GM19468 (cell line): Measurements from ENCODE around the gene DIAPH3.

ENCODE experiments used
- ATAC-seq: cut with Tn5 transposase; IDR thresholded peaks from one replicate; pipeline ENCODE4 v1.9.1; 2021; ENCODE audit warnings: mild to moderate bottlenecking, moderate library complexity, moderate number of reproducible peaks; ENCODE audit not compliant: unreplicated experiment; ENCODE audit errors: extremely low read depth

DIAPH3 gene

DNA sequence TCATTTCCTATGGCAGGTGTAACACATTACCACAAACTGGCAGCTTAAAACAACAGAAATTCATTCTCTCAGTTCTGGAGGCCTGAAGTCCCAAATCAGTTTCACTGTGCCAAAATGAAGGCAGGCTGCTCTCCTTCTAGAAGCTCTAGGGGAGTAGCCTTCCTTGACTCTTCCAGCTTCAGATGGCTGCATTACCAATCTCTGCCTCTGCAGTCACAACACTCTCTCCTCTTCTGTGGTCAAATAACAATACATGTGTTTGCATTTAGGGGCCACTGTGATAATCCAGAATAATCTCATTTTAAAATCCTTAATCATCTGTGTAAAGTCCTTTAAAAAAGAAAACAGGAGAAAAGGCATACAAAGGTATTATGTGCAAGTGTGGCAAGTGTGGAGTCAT, 7.8 kb downstream of the DIAPH3 start:
- no peak for ATAC-seq

DNA sequence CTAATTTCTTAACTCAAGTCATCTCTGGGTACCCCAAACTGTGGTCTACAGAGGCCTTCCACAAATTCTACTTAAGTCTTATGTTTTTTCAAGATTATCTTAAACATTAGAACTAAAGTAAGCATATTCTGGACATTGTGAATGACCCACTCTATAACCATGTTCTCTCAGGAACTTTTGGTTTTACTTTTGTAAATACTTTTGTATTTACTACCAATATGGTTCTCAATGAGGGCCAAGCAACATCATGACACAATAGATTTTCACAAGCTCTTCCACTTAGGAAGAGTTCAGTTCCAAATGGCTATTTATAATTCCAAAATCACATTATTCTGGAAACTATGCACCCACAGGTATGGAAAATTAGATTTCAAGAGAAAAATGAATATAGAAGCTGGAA, 10.8 kb downstream of the DIAPH3 start:
- no peak for ATAC-seq

DNA sequence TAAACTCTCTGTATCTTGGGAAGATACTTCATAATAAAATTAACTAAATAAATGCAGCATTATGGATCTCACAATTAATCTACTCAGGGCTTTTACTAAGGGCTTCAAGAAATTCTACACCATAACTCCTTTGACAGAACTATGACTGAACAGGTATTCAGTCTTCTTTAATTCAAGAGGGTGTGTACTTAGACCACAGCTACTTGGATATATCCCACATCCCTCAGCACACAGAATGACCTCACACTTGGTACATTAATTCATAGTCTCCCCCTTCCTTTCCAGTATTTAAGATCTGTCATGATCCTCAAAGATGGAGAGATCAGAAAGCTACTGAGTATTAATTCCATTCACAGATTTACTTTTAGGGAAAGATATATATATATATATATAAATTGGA, 11.6 kb downstream of the DIAPH3 start:
- ATAC-seq: no peak

DNA sequence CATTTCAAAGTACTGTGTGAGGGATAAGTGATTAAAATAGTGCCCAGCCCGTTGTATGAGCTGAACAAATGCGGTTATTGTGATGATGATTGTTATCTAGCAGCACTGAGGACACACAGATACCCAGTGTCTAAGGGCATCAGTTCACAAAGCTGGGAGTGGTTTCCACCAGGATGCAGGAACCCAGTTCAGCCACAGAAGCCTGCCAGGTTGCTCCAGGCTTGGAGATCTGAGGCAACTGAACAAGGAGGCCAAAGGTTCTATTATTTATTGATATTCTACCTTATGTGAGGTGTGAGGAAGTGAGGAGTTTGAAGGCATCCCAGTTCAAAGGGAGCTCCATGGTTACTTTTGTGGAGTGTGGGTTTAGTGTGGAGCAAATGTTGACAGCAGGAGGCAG, 13.2 kb downstream of the DIAPH3 start:
- no peak for ATAC-seq

DNA sequence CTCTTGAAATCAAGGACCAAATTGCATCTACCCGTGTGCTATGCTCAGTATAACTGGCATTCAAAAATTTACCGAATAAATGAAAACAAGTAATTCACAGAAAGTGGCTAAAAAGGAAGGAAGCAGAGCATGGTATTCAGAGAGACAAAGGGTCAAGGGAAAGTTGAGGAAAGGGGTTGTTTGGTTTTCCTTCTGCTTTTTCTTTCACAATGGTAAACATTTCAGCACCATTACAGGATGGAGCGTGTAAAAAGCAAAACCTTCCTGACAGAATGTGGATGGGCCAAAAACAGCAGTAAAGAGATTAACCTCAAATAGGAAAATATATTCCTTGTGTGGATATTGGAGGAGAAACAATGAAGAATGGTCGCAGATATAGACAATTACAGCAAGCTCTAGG, 14.8 kb downstream of the DIAPH3 start:
- ATAC-seq: no peak

DNA sequence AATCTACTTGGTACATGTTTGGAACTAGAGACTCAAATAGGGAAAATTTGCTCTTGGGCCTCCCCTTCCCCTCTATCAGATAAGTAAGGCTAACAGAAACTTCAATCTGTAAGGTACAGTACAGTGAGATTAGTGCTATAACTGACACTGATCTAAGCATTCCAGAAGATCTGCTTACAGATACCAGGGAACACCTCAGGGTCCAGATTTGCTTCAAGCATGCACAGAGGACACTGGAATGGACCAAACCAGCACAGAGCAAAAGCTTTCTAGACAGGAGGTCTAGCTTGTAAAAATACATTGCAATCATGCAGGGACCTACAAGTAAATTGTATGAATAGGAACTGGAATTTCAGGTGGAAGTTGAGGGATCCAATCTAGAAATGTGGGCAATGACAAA, 16.4 kb downstream of the DIAPH3 start:
- no peak for ATAC-seq

DNA sequence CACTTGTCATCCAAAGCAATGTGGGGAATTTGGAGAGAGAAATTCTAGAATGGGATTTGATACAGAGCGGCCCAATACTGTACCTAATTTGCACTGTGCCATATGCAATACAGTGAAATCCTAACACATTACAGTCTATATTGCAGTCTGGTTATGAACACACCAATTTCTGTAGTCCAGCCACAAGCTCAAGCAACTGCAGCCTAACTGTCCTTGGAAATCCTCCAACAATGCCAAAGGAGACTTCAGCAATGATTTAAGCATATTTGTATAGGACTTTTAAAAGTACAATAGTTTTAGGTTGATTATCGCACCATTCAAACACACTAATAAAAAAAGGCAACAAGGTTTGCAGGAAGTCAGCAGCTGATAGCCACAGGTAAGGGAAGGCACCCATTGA, 17.3 kb downstream of the DIAPH3 start:
- ATAC-seq: no peak

DNA sequence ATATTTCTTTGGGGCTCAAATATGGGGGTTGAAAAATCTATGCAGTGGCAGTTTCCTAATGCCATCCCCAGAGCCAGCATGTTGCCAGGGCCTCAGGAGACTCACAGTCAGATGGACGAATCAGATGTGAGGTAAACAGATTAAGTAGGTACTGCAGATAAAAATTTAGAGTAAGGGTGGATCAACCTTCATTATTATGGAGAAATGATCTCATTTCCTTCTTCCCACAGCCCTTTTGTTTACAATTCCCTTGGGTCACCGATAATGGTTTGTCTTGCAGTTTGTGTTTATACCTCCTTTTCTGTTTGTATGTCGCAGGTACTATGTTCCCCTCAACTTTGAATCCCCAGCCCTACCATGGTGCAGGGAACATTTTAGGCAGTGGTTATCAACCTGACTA, 20.0 kb downstream of the DIAPH3 start:
- no peak for ATAC-seq

DNA sequence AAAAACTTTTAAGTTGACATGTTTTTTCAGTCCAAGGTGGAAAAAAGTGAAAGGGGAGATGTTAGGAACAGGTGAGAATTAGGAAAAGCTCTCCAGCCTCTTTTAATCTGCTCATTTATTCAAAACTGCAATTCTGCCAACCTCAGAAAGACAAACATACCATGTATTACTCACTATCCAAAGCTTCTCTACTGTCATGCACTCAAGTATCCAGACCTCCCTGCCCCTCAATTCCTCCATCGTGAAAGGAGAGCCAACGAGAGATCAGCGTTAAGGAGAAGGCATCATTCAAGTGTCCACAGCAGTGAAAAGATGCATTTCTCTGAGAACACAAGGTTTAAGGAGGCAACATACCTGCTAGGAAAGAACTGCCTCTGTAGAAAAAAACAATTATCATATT, 24.5 kb downstream of the DIAPH3 start:
- no peak for ATAC-seq

DNA sequence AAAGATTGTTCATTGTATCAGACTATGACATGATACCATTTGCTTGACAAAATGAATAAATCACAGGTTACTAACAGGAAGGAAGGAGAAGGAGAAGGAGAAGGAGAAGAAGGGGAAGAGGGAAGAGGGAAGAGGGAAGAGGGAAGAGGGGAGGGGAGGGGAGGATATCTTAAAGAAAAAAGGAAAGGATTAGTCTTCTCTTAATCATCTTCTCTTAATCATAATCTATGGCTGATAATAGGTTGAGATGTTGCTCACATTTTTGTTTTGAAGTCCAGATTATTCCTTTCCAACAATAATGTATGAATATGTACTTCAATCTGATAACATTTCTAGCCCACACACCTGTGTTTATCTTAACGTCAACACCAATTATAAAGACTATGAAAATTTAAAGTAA, 25.1 kb downstream of the DIAPH3 start:
- no peak for ATAC-seq

DNA sequence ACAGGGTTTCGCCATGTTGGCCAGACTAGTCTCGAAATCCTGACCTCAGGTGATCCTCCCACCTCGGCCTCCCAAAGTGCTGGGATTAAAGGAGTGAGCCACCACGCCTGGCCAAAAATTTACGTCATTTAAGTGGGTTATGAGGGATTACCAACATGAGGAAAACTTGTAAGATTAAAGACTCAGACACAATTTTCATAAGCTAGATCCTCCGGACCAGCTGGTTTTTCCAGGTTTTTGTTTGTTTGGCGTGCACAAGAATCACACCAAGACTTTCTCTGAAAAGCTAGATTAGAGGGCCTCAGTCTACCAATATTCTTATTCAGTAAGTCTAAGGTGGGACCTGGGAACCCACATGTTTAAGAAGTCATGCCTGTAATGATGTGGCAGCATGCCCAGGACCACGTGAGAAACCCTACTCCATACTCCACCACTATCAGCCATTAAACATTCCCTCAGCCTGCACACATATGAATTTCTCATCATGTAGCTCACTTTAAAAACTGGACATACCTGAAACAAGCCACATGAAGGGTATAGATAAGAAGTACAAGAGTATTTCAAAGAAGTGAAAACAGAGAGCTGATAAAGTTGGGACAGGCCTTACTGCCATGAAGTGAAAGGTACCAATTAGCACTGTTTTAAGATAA, 25.7 kb downstream of the DIAPH3 start:
- ATAC-seq: no peak

DNA sequence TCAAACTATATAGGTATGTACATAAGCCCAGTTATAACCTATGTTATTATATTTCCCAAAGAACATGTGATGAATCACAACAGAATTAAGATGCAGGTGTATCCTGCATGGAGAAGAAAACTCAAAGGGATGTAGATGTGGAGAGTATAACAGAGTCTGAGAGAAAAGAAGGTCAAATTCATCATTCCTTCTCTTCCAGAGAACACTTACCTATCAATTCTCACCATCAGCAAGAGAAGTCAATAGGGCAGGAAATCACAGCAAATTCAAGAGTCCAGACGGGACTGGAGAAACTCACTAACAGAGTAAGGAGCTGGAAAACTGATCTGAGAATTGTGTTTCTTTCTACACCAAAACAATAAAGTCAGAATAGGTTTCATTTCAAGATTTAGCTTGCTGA, 28.4 kb downstream of the DIAPH3 start:
- no peak for ATAC-seq

DNA sequence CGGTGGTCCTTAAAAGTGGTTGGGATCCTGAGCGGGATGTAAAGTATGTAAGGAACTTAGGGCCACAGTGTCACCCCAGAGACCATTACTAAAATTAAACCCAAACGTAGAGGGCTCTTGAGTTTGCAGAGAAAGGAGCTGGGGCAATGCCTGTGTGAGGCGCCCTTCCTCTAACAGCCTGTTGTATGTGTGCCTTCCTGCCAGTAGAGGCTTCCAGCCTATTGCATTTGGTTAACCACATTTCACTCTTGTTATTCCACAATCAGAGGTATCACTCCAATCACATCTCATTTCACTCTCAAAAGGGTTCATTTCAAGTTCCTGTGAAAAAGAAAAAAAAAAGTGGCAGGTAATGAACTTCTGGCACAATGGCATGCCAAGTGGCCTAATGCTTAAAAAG, 29.4 kb downstream of the DIAPH3 start:
- ATAC-seq: no peak

DNA sequence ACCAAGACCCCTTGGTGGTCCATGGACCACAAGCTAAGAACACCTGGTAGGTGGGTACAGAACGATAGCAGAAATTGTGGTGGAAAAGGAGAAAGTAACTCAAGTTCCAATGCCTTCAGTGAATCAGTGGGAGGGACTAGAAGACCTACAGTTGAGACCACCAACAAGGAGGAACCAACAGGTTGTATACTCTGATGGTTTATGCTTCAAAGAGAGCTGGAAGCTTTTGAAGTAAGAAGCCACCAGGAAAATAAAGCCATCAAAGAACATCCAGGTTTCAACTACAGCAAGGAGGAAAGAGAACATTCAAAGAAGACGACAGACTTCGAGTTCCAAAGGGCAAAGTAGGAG, 42.4 kb downstream of the DIAPH3 start:
- ATAC-seq: no peak

DNA sequence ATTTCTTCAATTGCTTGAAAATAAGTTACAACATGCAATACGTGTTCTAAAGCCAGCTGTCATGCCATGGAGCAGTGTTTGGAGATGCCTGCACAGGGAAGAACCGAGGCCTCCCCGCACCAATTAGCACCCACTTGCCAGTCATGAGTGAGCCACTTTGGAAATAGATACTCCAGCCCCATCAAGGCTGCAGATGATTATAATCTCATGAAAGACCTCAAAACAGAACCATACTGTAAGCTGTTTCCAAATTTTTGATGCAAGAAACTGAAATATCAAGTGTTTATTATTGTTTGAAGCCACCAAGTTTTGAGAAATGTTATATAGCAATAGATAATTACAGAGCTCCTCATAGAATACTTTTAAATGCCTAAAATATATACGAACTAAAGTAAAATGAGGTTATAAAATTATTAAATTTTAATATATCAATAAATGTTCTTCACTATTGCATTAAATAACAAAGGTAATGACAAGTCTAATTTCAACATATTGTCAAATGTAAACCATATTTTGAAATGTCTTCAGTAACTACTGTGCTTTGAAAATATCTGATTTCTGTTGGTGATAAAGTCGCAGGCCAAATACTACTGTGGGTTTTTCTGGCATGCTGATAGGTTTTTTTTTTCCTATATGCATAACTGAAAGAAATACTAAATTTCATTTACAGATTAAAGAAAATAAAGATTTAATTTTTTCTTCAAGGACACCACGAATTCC, 43.0 kb downstream of the DIAPH3 start:
- ATAC-seq: no peak

DNA sequence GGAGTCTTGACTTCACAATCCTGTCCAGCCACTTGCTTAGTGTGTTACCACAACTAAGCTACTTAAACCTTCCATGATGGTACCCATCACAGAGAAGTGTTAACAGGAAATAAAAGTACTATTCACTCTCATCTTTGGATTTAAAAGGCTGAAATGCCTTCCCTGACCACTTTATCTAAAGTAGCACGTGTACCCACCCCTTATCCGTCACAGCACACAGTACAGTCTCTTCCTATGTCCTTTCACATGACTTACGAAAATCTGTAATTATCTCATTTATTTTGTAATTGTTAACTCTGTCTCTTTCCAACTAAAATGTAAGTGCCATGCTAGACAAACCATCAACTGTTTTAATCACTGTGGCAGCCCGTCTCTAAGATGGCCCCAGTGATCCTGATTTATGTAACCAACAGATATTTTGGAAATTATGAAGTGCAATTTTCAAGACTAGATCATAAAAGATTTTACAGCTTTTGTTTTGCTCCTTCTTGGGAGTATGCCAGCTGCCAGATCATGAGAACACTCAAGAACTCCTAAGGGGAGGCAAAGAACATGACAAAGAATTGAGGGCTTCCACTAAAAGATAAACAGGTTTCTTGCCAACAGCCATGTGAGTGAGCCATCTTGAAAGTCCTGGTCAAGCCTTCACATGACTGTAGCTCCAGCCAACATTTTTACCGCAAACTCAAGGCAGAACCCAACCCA, 44.9 kb downstream of the DIAPH3 start:
- no peak for ATAC-seq

DNA sequence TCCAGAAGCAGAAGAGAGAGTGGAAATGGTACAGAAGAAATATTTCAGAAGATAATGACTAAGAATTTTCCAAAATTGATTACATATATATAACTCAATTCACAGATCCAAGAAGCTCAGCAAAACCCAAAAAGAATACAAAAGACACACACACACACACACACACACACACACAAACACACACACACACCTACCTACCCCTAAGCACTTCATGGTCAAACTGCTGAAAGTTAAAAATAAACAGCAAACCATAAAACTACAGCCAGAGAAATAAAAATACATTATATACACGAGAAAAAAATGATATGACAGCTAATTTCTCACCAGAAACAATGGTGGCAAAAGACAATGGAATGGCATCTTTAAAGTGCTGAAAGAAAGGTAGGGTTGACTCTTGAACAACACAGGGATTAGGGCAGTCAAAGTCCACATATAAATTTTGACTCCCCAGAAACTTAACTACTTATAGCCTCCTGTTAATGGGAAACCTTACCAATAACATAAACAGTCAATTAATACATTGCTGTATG, 49.2 kb downstream of the DIAPH3 start:
- no peak for ATAC-seq

DNA sequence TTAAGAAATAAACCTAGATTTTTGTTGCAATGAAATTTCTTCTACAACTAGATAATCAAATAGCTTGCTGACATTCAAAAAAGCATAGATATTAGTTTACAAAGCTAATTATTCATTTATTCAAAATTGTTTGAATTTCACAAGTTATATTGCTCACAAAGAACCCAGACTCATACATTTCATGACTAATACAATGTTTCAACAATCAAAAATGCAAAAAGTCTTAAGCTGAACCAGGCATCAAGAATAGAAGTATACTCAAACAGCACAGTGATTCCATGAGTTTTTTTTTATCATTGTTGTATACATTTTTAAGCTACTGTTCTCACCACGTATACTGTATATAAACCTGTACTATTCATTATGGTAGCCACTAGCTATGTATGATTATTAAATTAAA, 51.0 kb downstream of the DIAPH3 start:
- ATAC-seq: no peak

DNA sequence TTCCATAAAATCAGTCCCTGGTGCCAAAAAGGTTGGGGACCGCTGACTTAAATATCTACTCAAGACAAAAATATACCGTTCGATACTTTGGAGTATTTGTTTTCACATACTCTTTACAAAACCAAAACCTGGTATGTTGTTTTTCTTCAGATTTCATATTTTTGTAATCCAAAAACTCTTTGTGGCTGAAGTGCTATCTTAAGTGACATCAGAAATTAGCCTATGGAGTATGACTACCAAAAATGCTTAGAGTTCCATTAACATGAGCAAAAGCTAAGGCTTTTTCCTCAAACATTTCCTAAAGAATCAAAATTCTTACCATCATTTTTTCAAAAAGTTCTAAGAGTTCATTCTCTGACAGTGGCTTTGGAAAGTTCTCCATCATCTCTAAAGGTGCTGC, 52.0 kb downstream of the DIAPH3 start:
- no peak for ATAC-seq

DNA sequence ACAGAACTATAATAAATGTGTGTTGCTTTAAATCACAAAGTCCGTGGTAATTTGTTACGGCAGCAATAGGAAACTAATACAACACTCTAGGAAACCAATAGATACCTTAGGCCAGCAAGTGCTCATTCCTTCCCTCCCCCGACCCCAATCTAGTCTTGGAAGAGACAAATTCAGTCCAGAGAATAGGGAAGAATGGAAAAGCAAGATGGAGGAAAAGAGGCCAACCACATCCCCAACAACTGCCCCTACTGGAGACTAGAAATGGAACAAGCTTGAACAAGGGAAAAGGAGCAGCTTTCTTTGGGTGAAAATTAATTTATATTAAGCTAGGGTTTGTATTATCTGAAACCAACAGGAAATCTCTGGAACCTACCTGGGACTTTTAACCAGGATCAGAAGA, 54.4 kb downstream of the DIAPH3 start:
- ATAC-seq: no peak

DNA sequence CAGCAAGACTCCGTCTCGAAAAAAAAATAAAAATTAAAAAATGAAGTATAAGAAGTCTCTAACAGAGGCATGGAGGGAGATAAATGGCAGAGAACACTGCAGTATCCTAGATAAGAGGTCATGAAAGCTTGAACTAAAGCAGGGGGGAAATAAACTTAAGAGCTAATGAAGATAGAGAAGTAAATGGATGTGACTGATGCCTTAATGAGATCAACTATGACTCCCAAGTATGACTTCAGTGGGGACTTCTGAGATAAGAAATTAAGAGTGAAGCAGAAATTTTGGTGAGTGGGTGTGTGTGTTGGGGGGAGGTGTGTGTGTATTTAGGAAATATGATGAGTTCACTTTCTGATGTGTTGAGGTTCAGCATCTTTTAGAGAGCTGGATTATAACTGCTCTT, 55.1 kb downstream of the DIAPH3 start:
- no peak for ATAC-seq
